ENCODE measurements around the gene HCN2. TPM values are rescaled to one million over a fixed set of nuclear protein-coding genes. Genes with fewer than 3 reads are reported as not detected.

The HCN2 gene
- total RNA-seq, 1 experiment from 2014 or later = 9.2 TPM

DNA sequence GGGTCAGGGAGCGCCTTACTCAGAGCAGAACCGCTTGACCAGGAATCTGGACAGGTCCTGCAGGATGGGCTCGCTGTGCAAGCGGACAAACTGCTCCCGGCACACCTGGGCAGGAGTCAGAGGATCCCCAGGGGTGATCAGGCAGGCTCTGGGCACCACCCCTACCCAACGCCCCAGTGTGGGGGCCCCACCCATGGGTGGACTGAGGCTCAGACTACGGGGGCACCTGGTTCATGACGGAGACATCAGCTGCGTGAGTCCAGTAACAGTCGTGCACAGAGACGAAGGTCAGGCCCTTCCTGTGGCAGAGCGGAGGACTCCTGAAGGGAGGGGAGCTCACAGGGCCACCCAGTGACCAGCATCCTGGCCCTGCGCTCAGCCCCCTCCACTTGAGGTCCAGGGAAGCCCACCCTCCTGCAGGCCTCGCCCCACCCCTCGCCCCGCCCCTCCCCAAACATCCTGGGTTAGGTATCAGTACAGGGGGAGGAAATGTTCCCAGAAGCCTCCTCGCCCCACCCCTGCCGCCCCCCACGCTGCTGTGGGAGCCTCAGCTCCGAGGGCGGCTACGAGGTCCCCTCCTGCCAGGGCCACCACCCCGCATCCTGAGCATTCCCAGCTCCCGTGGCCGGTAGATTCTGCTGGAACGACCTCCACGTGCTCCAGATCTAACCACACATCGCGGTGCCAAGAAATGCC, 28.0 kb downstream of the HCN2 start (continued):
- TF ChIP-seq, protein P1, sequence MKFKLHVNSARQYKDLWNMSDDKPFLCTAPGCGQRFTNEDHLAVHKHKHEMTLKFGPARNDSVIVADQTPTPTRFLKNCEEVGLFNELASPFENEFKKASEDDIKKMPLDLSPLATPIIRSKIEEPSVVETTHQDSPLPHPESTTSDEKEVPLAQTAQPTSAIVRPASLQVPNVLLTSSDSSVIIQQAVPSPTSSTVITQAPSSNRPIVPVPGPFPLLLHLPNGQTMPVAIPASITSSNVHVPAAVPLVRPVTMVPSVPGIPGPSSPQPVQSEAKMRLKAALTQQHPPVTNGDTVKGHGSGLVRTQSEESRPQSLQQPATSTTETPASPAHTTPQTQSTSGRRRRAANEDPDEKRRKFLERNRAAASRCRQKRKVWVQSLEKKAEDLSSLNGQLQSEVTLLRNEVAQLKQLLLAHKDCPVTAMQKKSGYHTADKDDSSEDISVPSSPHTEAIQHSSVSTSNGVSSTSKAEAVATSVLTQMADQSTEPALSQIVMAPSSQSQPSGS (CRISPR knock-in tag; IDR thresholded peaks at IDR 0.05; ENCODE audit: borderline replicate concordance, low read depth) = no peak
- no peak for TF ChIP-seq NFATC4 (CRISPR knock-in tag; IDR thresholded peaks at IDR 0.05)
- no peak for TF ChIP-seq GRHL2 (CRISPR knock-in tag; IDR thresholded peaks at IDR 0.05; ENCODE audit: insufficient replicate concordance, severe bottlenecking)
- TF ChIP-seq ZNF423 (CRISPR knock-in tag; IDR thresholded peaks at IDR 0.05) = no peak
- TF ChIP-seq, protein P2, sequence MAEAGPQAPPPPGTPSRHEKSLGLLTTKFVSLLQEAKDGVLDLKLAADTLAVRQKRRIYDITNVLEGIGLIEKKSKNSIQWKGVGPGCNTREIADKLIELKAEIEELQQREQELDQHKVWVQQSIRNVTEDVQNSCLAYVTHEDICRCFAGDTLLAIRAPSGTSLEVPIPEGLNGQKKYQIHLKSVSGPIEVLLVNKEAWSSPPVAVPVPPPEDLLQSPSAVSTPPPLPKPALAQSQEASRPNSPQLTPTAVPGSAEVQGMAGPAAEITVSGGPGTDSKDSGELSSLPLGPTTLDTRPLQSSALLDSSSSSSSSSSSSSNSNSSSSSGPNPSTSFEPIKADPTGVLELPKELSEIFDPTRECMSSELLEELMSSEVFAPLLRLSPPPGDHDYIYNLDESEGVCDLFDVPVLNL (CRISPR knock-in tag; IDR thresholded peaks at IDR 0.05; ENCODE audit: borderline replicate concordance, low read depth) = no peak
- no peak for TF ChIP-seq ZNF671 (CRISPR knock-in tag; IDR thresholded peaks at IDR 0.05)
- TF ChIP-seq, protein P3, sequence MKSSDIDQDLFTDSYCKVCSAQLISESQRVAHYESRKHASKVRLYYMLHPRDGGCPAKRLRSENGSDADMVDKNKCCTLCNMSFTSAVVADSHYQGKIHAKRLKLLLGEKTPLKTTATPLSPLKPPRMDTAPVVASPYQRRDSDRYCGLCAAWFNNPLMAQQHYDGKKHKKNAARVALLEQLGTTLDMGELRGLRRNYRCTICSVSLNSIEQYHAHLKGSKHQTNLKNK (CRISPR knock-in tag; IDR thresholded peaks at IDR 0.05) = no peak
- TF ChIP-seq NFYB (CRISPR knock-in tag; conservative IDR thresholded peaks at IDR 0.05; ENCODE audit: low read depth) = no peak
- no peak for TF ChIP-seq PRRX2 (CRISPR knock-in tag; IDR thresholded peaks at IDR 0.05)
- TF ChIP-seq, protein P4, sequence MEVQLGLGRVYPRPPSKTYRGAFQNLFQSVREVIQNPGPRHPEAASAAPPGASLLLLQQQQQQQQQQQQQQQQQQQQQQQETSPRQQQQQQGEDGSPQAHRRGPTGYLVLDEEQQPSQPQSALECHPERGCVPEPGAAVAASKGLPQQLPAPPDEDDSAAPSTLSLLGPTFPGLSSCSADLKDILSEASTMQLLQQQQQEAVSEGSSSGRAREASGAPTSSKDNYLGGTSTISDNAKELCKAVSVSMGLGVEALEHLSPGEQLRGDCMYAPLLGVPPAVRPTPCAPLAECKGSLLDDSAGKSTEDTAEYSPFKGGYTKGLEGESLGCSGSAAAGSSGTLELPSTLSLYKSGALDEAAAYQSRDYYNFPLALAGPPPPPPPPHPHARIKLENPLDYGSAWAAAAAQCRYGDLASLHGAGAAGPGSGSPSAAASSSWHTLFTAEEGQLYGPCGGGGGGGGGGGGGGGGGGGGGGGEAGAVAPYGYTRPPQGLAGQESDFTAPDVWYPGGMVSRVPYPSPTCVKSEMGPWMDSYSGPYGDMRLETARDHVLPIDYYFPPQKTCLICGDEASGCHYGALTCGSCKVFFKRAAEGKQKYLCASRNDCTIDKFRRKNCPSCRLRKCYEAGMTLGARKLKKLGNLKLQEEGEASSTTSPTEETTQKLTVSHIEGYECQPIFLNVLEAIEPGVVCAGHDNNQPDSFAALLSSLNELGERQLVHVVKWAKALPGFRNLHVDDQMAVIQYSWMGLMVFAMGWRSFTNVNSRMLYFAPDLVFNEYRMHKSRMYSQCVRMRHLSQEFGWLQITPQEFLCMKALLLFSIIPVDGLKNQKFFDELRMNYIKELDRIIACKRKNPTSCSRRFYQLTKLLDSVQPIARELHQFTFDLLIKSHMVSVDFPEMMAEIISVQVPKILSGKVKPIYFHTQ (CRISPR knock-in tag; IDR thresholded peaks at IDR 0.05) = no peak
- TF ChIP-seq, protein P5, sequence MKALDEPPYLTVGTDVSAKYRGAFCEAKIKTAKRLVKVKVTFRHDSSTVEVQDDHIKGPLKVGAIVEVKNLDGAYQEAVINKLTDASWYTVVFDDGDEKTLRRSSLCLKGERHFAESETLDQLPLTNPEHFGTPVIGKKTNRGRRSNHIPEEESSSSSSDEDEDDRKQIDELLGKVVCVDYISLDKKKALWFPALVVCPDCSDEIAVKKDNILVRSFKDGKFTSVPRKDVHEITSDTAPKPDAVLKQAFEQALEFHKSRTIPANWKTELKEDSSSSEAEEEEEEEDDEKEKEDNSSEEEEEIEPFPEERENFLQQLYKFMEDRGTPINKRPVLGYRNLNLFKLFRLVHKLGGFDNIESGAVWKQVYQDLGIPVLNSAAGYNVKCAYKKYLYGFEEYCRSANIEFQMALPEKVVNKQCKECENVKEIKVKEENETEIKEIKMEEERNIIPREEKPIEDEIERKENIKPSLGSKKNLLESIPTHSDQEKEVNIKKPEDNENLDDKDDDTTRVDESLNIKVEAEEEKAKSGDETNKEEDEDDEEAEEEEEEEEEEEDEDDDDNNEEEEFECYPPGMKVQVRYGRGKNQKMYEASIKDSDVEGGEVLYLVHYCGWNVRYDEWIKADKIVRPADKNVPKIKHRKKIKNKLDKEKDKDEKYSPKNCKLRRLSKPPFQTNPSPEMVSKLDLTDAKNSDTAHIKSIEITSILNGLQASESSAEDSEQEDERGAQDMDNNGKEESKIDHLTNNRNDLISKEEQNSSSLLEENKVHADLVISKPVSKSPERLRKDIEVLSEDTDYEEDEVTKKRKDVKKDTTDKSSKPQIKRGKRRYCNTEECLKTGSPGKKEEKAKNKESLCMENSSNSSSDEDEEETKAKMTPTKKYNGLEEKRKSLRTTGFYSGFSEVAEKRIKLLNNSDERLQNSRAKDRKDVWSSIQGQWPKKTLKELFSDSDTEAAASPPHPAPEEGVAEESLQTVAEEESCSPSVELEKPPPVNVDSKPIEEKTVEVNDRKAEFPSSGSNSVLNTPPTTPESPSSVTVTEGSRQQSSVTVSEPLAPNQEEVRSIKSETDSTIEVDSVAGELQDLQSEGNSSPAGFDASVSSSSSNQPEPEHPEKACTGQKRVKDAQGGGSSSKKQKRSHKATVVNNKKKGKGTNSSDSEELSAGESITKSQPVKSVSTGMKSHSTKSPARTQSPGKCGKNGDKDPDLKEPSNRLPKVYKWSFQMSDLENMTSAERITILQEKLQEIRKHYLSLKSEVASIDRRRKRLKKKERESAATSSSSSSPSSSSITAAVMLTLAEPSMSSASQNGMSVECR (CRISPR knock-in tag; IDR thresholded peaks at IDR 0.05; ENCODE audit: borderline replicate concordance) = no peak
- TF ChIP-seq KAT7 (CRISPR knock-in tag; IDR thresholded peaks at IDR 0.05; ENCODE audit: borderline replicate concordance) = no peak

DNA sequence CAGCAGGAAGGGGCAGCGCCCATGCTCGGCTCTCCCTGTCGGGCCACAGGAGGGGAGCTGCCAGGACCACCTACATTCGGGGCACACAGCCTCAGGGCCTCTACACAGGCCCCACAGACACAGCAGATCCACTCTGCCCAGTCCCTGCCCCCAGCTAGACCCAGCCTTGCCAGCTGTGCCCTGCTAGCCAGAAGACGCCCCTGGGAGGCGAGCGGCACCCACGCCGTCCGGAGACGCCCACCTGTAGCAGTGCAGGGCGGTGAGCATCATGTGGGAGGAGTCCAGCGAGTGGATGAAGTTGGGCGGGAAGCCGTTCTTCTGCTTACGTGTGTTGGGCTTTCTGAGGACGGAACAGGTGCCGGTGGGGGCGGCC, 28.6 kb downstream of the HCN2 start:
- Mint-ChIP-seq H3K36me3 (peaks cover 20% of the 10 kb centered on the region), H3K9me3 (no peaks in the 10 kb centered on the region), H3K27me3 (ENCODE audit: low read depth) (no peaks in the 10 kb centered on the region), H3K27ac (no peak overlapping the region), H3K4me1 (no peaks in the 10 kb centered on the region), H3K4me3 (no peak overlapping the region)
- ATAC-seq = no peak
- no peak for TF ChIP-seq HMGA2 (CRISPR knock-in tag; IDR thresholded peaks at IDR 0.05)
- TF ChIP-seq, protein P6, sequence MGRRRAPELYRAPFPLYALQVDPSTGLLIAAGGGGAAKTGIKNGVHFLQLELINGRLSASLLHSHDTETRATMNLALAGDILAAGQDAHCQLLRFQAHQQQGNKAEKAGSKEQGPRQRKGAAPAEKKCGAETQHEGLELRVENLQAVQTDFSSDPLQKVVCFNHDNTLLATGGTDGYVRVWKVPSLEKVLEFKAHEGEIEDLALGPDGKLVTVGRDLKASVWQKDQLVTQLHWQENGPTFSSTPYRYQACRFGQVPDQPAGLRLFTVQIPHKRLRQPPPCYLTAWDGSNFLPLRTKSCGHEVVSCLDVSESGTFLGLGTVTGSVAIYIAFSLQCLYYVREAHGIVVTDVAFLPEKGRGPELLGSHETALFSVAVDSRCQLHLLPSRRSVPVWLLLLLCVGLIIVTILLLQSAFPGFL (CRISPR knock-in tag; IDR thresholded peaks at IDR 0.05; ENCODE audit: borderline replicate concordance) = no peak
- TF ChIP-seq, protein P7, sequence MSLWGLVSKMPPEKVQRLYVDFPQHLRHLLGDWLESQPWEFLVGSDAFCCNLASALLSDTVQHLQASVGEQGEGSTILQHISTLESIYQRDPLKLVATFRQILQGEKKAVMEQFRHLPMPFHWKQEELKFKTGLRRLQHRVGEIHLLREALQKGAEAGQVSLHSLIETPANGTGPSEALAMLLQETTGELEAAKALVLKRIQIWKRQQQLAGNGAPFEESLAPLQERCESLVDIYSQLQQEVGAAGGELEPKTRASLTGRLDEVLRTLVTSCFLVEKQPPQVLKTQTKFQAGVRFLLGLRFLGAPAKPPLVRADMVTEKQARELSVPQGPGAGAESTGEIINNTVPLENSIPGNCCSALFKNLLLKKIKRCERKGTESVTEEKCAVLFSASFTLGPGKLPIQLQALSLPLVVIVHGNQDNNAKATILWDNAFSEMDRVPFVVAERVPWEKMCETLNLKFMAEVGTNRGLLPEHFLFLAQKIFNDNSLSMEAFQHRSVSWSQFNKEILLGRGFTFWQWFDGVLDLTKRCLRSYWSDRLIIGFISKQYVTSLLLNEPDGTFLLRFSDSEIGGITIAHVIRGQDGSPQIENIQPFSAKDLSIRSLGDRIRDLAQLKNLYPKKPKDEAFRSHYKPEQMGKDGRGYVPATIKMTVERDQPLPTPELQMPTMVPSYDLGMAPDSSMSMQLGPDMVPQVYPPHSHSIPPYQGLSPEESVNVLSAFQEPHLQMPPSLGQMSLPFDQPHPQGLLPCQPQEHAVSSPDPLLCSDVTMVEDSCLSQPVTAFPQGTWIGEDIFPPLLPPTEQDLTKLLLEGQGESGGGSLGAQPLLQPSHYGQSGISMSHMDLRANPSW (CRISPR knock-in tag; conservative IDR thresholded peaks at IDR 0.05; ENCODE audit: low read depth) = no peak
- no peak for TF ChIP-seq NFATC4 (CRISPR knock-in tag; IDR thresholded peaks at IDR 0.05)
- no peak for TF ChIP-seq MYBL2 (CRISPR knock-in tag; IDR thresholded peaks at IDR 0.05)
- no peak for DNase-seq (ENCODE audit: low spot score)
- CTCF ChIA-PET = interaction anchor here (1.1 to 1.7 kb wide), 2 partner anchors 29 to 116 kb away, joined by 3 read pairs; no protein-coding TSS in a partner anchor
- POLR2A ChIA-PET = no interaction called here

Measured in WTC11 (cell line).